K562 (cell line): ENCODE measurements around the gene TBL1XR1. TPM values are rescaled to one million over a fixed set of nuclear protein-coding genes. Genes with fewer than 3 reads are reported as not detected.

Experiments
- AFF1 ChIP-seq, 2 experiments: fragments of 450-650 bp; IDR thresholded peaks; 2 replicates each; pipeline ENCODE4 v1.6.1; 2018; ENCODE audit warnings: mild to moderate bottlenecking in 2 of 2, low read depth in 1 of 2; ENCODE audit not compliant: partially characterized antibody in 2 of 2
- BRD4 ChIP-seq: fragments of 200-600 bp; sonication (generic); IDR thresholded peaks from 2 replicates; pipeline ENCODE4 v1.6.1; 2017; ENCODE audit warnings: inconsistent platforms
- CBX1 ChIP-seq: sonication (generic); IDR thresholded peaks from 2 replicates; pipeline ENCODE4 v1.6.1; 2016; ENCODE audit warnings: antibody characterized with exemption, low read depth, mild to moderate bottlenecking
- CGGBP1 ChIP-seq: fragments of 250-450 bp; sonication (Bioruptor Pico); IDR thresholded peaks from 2 replicates; pipeline ENCODE4 v1.9.0; 2021; ENCODE audit warnings: mild to moderate bottlenecking
- CSDE1 ChIP-seq, 2 experiments: fragments of 450-650 bp; IDR thresholded peaks; 2 replicates each; pipeline ENCODE4 v1.6.1; 2016; ENCODE audit warnings: mild to moderate bottlenecking in 1 of 2
- HLTF ChIP-seq: fragments of 450-650 bp; IDR thresholded peaks from 2 replicates; pipeline ENCODE4 v1.6.1; 2016
- MLLT1 ChIP-seq, 2 experiments: fragments of 450-650 bp; IDR thresholded peaks; 2 replicates each; pipeline ENCODE4 v1.6.1; 2016
- NFRKB ChIP-seq: fragments of 450-650 bp; IDR thresholded peaks from 2 replicates; pipeline ENCODE4 v1.6.1; 2016; ENCODE audit warnings: low read depth
- PHF21A ChIP-seq: fragments of 450-650 bp; IDR thresholded peaks from 2 replicates; pipeline ENCODE4 v1.6.1; 2017; ENCODE audit warnings: low read depth, borderline replicate concordance
- RB1 ChIP-seq: fragments of 450-650 bp; IDR thresholded peaks from 2 replicates; pipeline ENCODE4 v1.6.1; 2017; ENCODE audit warnings: low read depth, mild to moderate bottlenecking
- SREBF2 ChIP-seq: sonication (generic); formaldehyde crosslinking; IDR thresholded peaks from 2 replicates; pipeline ENCODE4 v1.4.0; 2020; ENCODE audit warnings: mild to moderate bottlenecking, missing genetic modification reagents
- TAF7 ChIP-seq: fragments of 450-650 bp; IDR thresholded peaks from 2 replicates; pipeline ENCODE4 v1.6.1; 2016; ENCODE audit warnings: missing genetic modification characterization, missing compliant biosample characterization
- TFAP4 ChIP-seq: sonication (generic); formaldehyde crosslinking; IDR thresholded peaks from 2 replicates; pipeline ENCODE4 v1.8.0; 2022; ENCODE audit warnings: missing genetic modification reagents, mild to moderate bottlenecking, moderate library complexity, borderline replicate concordance
- ZBTB33 ChIP-seq: sonication (generic); formaldehyde crosslinking; IDR thresholded peaks from 2 replicates; pipeline ENCODE4 v1.8.1; 2023; ENCODE audit warnings: mild to moderate bottlenecking, missing genetic modification reagents
- ZNF3 ChIP-seq: fragments of 250-450 bp; sonication (Bioruptor Pico); IDR thresholded peaks from 2 replicates; pipeline ENCODE4 v1.5.0; 2021; ENCODE audit warnings: mild to moderate bottlenecking, moderate library complexity
- ZNF511 ChIP-seq: sonication (generic); formaldehyde crosslinking; IDR thresholded peaks from 2 replicates; pipeline ENCODE4 v1.8.0; 2022; ENCODE audit warnings: mild to moderate bottlenecking, missing genetic modification reagents
- polyA plus RNA-seq, 8 experiments: library from polyadenylated mRNA; depleted of rRNA in 4 of 8; stranded (reverse) in 5 of 8; unstranded in 3 of 8; fragments of >200 nt; fragmentation: Nextera tagmentation in 2 of 8; fragmentation: Illumina TruSeq in 1 of 8; extraction: Ambion mirVana in 2 of 8; extraction: Trizol in 1 of 8; gene quantifications; 2 replicates each; pipeline versions ENCODE4 v1.2.1 to v1.2.3, GENCODE V29; 2011 to 2014; ENCODE audit warnings: inconsistent platforms in 1 of 8, missing spikeins in 1 of 8
- total RNA-seq, 7 experiments: library from RNA; depleted of rRNA in 6 of 7; stranded (reverse); fragments of >200 nt in 6 of 7; fragmentation: Illumina TruSeq in 2 of 7; extraction: Trizol in 2 of 7; gene quantifications; 2 replicates each; pipeline versions ENCODE4 v1.2.1 to v1.2.3, GENCODE V29; 2011 to 2021; ENCODE audit warnings: low replicate concordance in 1 of 7

Gene TBL1XR1
- total and polyA plus RNA-seq, 9 of the 15 experiments (the other 6 are each of a cell fraction or from before 2014, with no cell fraction given), result 19.6 to 171 (median 83.3) TPM

GRCh38 chr3:177196456-177197040, 734 bp downstream of the TBL1XR1 start (continued):
- TF ChIP-seq CSDE1 (IDR thresholded peaks at IDR 0.05) (no peak), ZNF511 (0 out of 2 replicates have a peak, but pooled peaks have one; percentile 28), MLLT1 (IDR thresholded peaks at IDR 0.05) (peak; percentile 61 to 78; a peak in 3 of 4 replicates), SREBF2 (CRISPR knock-in tag) (no peak), ZNF3 (CRISPR knock-in tag) (no peak), HLTF (no peak), TAF7 (tag) (peak; percentile 16; the same call in 1 of the 2 replicates), PHF21A (peak; percentile 14; the same call in 1 of the 2 replicates), BRD4 (peak; percentile 98), RB1 (0 out of 2 replicates have a peak, but pooled peaks have one; percentile 37), NFRKB (peak; percentile 95; the same call in 1 of the 2 replicates), TFAP4 (CRISPR knock-in tag) (peak; percentile 9; the same call in 1 of the 2 replicates), ZBTB33 (CRISPR knock-in tag) (no peak), CGGBP1 (CRISPR knock-in tag) (no peak), AFF1 (IDR thresholded peaks at IDR 0.05; ENCODE audit: low read depth in 1 of 2, partially characterized antibody in 2 of 2) (peak in 1 of 2 experiments; percentile 39), CBX1 (no peak)
